K562 (cell line): Measurements from ENCODE around the gene RAB5A. TPM values are rescaled to one million over a fixed set of nuclear protein-coding genes. Genes with fewer than 3 reads are reported as not detected.

Experiments
- BCLAF1 ChIP-seq, 2 experiments: fragments of 450-650 bp in 1 of 2; IDR thresholded peaks; 2 replicates each; pipeline ENCODE4 v1.6.1; 2011 to 2017; ENCODE audit warnings: low read depth in 2 of 2, antibody characterized with exemption in 1 of 2, borderline replicate concordance in 1 of 2, low read length in 1 of 2, mild to moderate bottlenecking in 1 of 2, mixed read lengths in 1 of 2; ENCODE audit not compliant: control insufficient read depth in 1 of 2
- BRD9 ChIP-seq: fragments of 450-650 bp; IDR thresholded peaks from 2 replicates; pipeline ENCODE4 v1.6.1; 2018; ENCODE audit warnings: low read depth; ENCODE audit not compliant: partially characterized antibody
- CBX8 ChIP-seq: fragments of 200-600 bp; sonication (generic); IDR thresholded peaks from 2 replicates; pipeline ENCODE4 v1.6.1; 2012; ENCODE audit warnings: borderline replicate concordance, mixed run types, low read depth, mild to moderate bottlenecking, moderate library complexity, mixed read lengths, low read length, control low read depth, inconsistent platforms; ENCODE audit not compliant: poor library complexity, severe bottlenecking; ENCODE audit errors: extremely low read depth
- CHAMP1 ChIP-seq: fragments of 450-650 bp; IDR thresholded peaks from 2 replicates; pipeline ENCODE4 v1.6.1; 2016; ENCODE audit warnings: mild to moderate bottlenecking
- E2F8 ChIP-seq: fragments of 450-650 bp; IDR thresholded peaks from 2 replicates; pipeline ENCODE4 v1.7.1; 2018; ENCODE audit warnings: mild to moderate bottlenecking, low read depth; ENCODE audit not compliant: partially characterized antibody
- ELK3 ChIP-seq: fragments of 450-650 bp; formaldehyde crosslinking; IDR thresholded peaks from 2 replicates; pipeline ENCODE4 v1.4.0; 2020; ENCODE audit warnings: mild to moderate bottlenecking
- IRF1 ChIP-seq: sonication (generic); formaldehyde crosslinking; IDR thresholded peaks from 2 replicates; pipeline ENCODE4 v1.8.0; 2022; ENCODE audit warnings: missing genetic modification reagents, mild to moderate bottlenecking, borderline replicate concordance
- MAZ ChIP-seq, 2 experiments: fragments of 450-650 bp in 1 of 2; sonication (generic) in 1 of 2; formaldehyde crosslinking; IDR thresholded peaks in 1 of 2; conservative IDR thresholded peaks in 1 of 2; 2 replicates each; pipeline versions ENCODE4 v1.4.0 to v1.5.0; 2020; ENCODE audit warnings: mild to moderate bottlenecking in 1 of 2, missing genetic modification reagents in 1 of 2
- MXI1 ChIP-seq: IDR thresholded peaks from 2 replicates; pipeline ENCODE4 v1.6.1; 2011; ENCODE audit warnings: low read depth, mild to moderate bottlenecking, improper control_type of control experiment, low read length
- NEUROD1 ChIP-seq: fragments of 150-350 bp; IDR thresholded peaks from 2 replicates; pipeline ENCODE4 v1.6.1; 2014; ENCODE audit warnings: borderline replicate concordance, low read length, low read depth; ENCODE audit not compliant: partially characterized antibody
- RBM15 ChIP-seq: fragments of 200-400 bp; formaldehyde crosslinking; IDR thresholded peaks from 2 replicates; pipeline ENCODE4 v1.6.1; 2018; ENCODE audit warnings: mild to moderate bottlenecking, low read length, moderate library complexity; ENCODE audit not compliant: insufficient read depth
- RBM39 ChIP-seq: fragments of 200-400 bp; formaldehyde crosslinking; optimal IDR thresholded peaks from 2 replicates; pipeline ENCODE3; 2018; ENCODE audit warnings: low read depth, low read length
- RFX5 ChIP-seq: IDR thresholded peaks from 2 replicates; pipeline ENCODE4 v1.6.1; 2011; ENCODE audit warnings: low read depth, mild to moderate bottlenecking, improper control_type of control experiment, low read length
- RNF2 ChIP-seq: sonication (generic); IDR thresholded peaks from 2 replicates; pipeline ENCODE4 v1.6.1; 2016
- TBP ChIP-seq: optimal IDR thresholded peaks from 2 replicates; pipeline ENCODE3; 2011; ENCODE audit warnings: low read depth, low read length, improper control_type of control experiment
- ZNF263 ChIP-seq: sonication (generic); formaldehyde crosslinking; IDR thresholded peaks from 2 replicates; pipeline ENCODE4 v1.8.0; 2022; ENCODE audit warnings: mild to moderate bottlenecking, missing genetic modification reagents, borderline replicate concordance
- polyA plus RNA-seq, 8 experiments: library from polyadenylated mRNA; depleted of rRNA in 4 of 8; stranded (reverse) in 5 of 8; unstranded in 3 of 8; fragments of >200 nt; fragmentation: Nextera tagmentation in 2 of 8; fragmentation: Illumina TruSeq in 1 of 8; extraction: Ambion mirVana in 2 of 8; extraction: Trizol in 1 of 8; gene quantifications; 2 replicates each; pipeline versions ENCODE4 v1.2.1 to v1.2.3, GENCODE V29; 2011 to 2014; ENCODE audit warnings: inconsistent platforms in 1 of 8, missing spikeins in 1 of 8
- total RNA-seq, 7 experiments: library from RNA; depleted of rRNA in 6 of 7; stranded (reverse); fragments of >200 nt in 6 of 7; fragmentation: Illumina TruSeq in 2 of 7; extraction: Trizol in 2 of 7; gene quantifications; 2 replicates each; pipeline versions ENCODE4 v1.2.1 to v1.2.3, GENCODE V29; 2011 to 2021; ENCODE audit warnings: low replicate concordance in 1 of 7

RAB5A gene
- total and polyA plus RNA-seq, 9 of the 15 experiments (the other 6 are each of a cell fraction or from before 2014, with no cell fraction given), result 28.3 to 64.2 (median 49.0) TPM

GRCh38 chr3:19931180-19931692 lies 15.7 kb upstream of the RAB5A start (continued):
- TF ChIP-seq BCLAF1 (IDR thresholded peaks at IDR 0.05; ENCODE audit: borderline replicate concordance in 1 of 2, control insufficient read depth in 1 of 2, low read depth in 2 of 2, low read length in 1 of 2) (no peak), RBM15 (no peak), NEUROD1 (peak; percentile 35), RBM39 (no peak), RFX5 (no peak), MAZ (CRISPR knock-in tag; conservative IDR thresholded peaks at IDR 0.05 in 1 of 2, IDR thresholded peaks at IDR 0.05 in 1 of 2) (0 out of 4 replicates have a peak, but pooled peaks of 1 of the 2 experiments have one; percentile 34), ZNF263 (no peak), CBX8 (no peak), TBP (no peak), ELK3 (no peak), RNF2 (no peak), BRD9 (no peak), E2F8 (no peak), MXI1 (no peak), IRF1 (CRISPR knock-in tag) (no peak), CHAMP1 (no peak)
